GOT3 (cell line): ENCODE data around the gene ZMYND12.
"Not testable (repeated sequence)": the region's sequence is repeated elsewhere in the genome, so short reads cannot be mapped to it uniquely, and the experiment has no call there.

Experiments used
- DNase-seq: peaks from one replicate; lab custom pipeline; 2025; ENCODE audit warnings: mixed read lengths; lab: John Stamatoyannopoulos, UW

ZMYND12 gene

GRCh38 chr1:42456010-42456753 lies at the start of gene ZMYND12, which contains the start of gene PPCS:
TSS of gene ZMYND12 (minus strand) at chr1:42456022. CDS start at chr1:42455997, 25 bp downstream.
TSS of gene PPCS (plus strand) at chr1:42456543. CDS start at chr1:42456566, 23 bp downstream.
- peak; percentile 46 for DNase-seq

GRCh38 chr1:42504535-42505128 lies 48.8 kb upstream of the ZMYND12 start:
- no peak for DNase-seq

GRCh38 chr1:42502031-42502430 lies 46.2 kb upstream of the ZMYND12 start:
- DNase-seq, result not testable (repeated sequence)

- no peak for DNase-seq
Observed at GRCh38 chr1:42490237-42490636, 34.4 kb upstream of the ZMYND12 start.

- no peak for DNase-seq
Observed at GRCh38 chr1:42484382-42484781, 28.6 kb upstream of the ZMYND12 start.

GRCh38 chr1:42482635-42483153 lies 26.9 kb upstream of the ZMYND12 start:
- DNase-seq, result no peak

GRCh38 chr1:42480921-42481320 lies 25.1 kb upstream of the ZMYND12 start:
- DNase-seq, result no peak

- DNase-seq, result no peak
Observed at GRCh38 chr1:42479621-42480020, 23.8 kb upstream of the ZMYND12 start.

- no peak for DNase-seq
Observed at GRCh38 chr1:42477775-42478174, 22.0 kb upstream of the ZMYND12 start.

- DNase-seq, result not testable (repeated sequence)
Observed at GRCh38 chr1:42477354-42477753, 21.5 kb upstream of the ZMYND12 start.

- DNase-seq, result no peak
Observed at GRCh38 chr1:42476605-42477004, 20.8 kb upstream of the ZMYND12 start.

- DNase-seq, result no peak
Observed at GRCh38 chr1:42469727-42470126, 13.9 kb upstream of the ZMYND12 start.

GRCh38 chr1:42466030-42466429 lies 10.2 kb upstream of the ZMYND12 start:
- DNase-seq, result no peak

GRCh38 chr1:42463921-42464320 lies 8.1 kb upstream of the ZMYND12 start:
- DNase-seq, result no peak

GRCh38 chr1:42462828-42463763 lies 7.3 kb upstream of the ZMYND12 start, which contains the start of gene CCDC30:
TSS of gene CCDC30 (plus strand) at chr1:42463286. CDS start at chr1:42480552, 17,266 bp downstream.
- peak; percentile 77 for DNase-seq

GRCh38 chr1:42461196-42461595 lies 5.4 kb upstream of the ZMYND12 start:
- DNase-seq, result no peak

GRCh38 chr1:42456754-42457089 lies 900 bp upstream of the ZMYND12 start:
- DNase-seq, result no peak

GRCh38 chr1:42454403-42454802 lies 1.4 kb downstream of the ZMYND12 start:
- DNase-seq, result no peak

GRCh38 chr1:42453386-42453785 lies 2.4 kb downstream of the ZMYND12 start:
- no peak for DNase-seq

- DNase-seq, result no peak
Observed at GRCh38 chr1:42450061-42450460, 5.8 kb downstream of the ZMYND12 start.

- DNase-seq, result no peak
Observed at GRCh38 chr1:42449256-42449655, 6.6 kb downstream of the ZMYND12 start.

GRCh38 chr1:42442662-42443061 lies 13.2 kb downstream of the ZMYND12 start:
- DNase-seq, result no peak
